ENCODE results near the gene SCYL1. TPM values are rescaled to one million over a fixed set of nuclear protein-coding genes. Genes with fewer than 3 reads are reported as not detected.

Gene SCYL1
- total RNA-seq, 1 donor from 2014 or later: 16.9 TPM

- Histone ChIP-seq H3K36me3 (no peaks in the 10 kb centered on the region), H3K9me3 (ENCODE audit: low read depth) (no peaks in the 10 kb centered on the region), H3K4me3 (no peak overlapping the region), H3F3A (ENCODE audit: low read depth) (peaks cover 4% of the 10 kb centered on the region), H3K4me1 (peaks cover 5% of the 10 kb centered on the region), H4K20me1 (ENCODE audit: low read depth) (peaks cover 43% of the 10 kb centered on the region), H2AFZ (replicated peaks) (no peak overlapping the region), H3K9ac (no peak overlapping the region), H3K79me2 (ENCODE audit: low read depth) (peaks cover 14% of the 10 kb centered on the region), H3K27me3 (no peaks in the 10 kb centered on the region), H3K27ac (no peak overlapping the region), H3K4me2 (no peak overlapping the region)
- H3K27me3 Mint-ChIP-seq (ENCODE audit: insufficient read depth, low read depth): peaks cover 2% of the 10 kb centered on the region
- TF ChIP-seq EZH2 (IDR thresholded peaks at IDR 0.05) (no peak), CTCF (IDR thresholded peaks at IDR 0.05) (peak; percentile 44), EZH2phosphoT487 (IDR thresholded peaks at IDR 0.05) (no peak)
- H3K4me1 Mint-ChIP-seq: peaks cover 12% of the 10 kb centered on the region
- peaks cover 25% of the 10 kb centered on the region for H3K36me3 Mint-ChIP-seq
- DNase-seq (ENCODE audit: low spot score): no peak
- no peaks in the 10 kb centered on the region for H3K9me3 Mint-ChIP-seq
- H3K4me3 Mint-ChIP-seq: peak overlapping the region; percentile 35
- H3K27ac Mint-ChIP-seq: no peak overlapping the region
Measured at GRCh38 chr11:65530157-65530496, 5.2 kb downstream of the SCYL1 start.

- no peak overlapping the region for H3K27ac ChIP-seq
- no peaks in the 10 kb centered on the region for H3K36me3 ChIP-seq
Measured at GRCh38 chr11:65532388-65533064, 7.6 kb downstream of the SCYL1 start.

GRCh38 chr11:65535102-65535501, 10.2 kb downstream of the SCYL1 start:
- Mint-ChIP-seq H3K27ac (no peak overlapping the region), H3K36me3 (peaks cover 21% of the 10 kb centered on the region), H3K9me3 (no peaks in the 10 kb centered on the region), H3K27me3 (ENCODE audit: insufficient read depth, low read depth) (peaks cover 9% of the 10 kb centered on the region), H3K4me1 (peaks cover 2% of the 10 kb centered on the region), H3K4me3 (no peak overlapping the region)
- no peak for DNase-seq (ENCODE audit: low spot score)
- Histone ChIP-seq H3K36me3 (no peaks in the 10 kb centered on the region), H3K9me3 (ENCODE audit: low read depth) (no peaks in the 10 kb centered on the region), H3K27me3 (peaks cover 31% of the 10 kb centered on the region), H4K20me1 (ENCODE audit: low read depth) (peaks cover 41% of the 10 kb centered on the region), H2AFZ (replicated peaks) (no peak overlapping the region), H3K4me3 (no peak overlapping the region), H3K27ac (no peak overlapping the region), H3K4me2 (no peak overlapping the region), H3K79me2 (ENCODE audit: low read depth) (no peaks in the 10 kb centered on the region), H3F3A (ENCODE audit: low read depth) (peaks cover 26% of the 10 kb centered on the region), H3K9ac (no peak overlapping the region), H3K4me1 (peaks cover 16% of the 10 kb centered on the region)
- TF ChIP-seq CTCF (IDR thresholded peaks at IDR 0.05) (no peak), EZH2 (IDR thresholded peaks at IDR 0.05) (no peak), EZH2phosphoT487 (IDR thresholded peaks at IDR 0.05) (no peak)

More at GRCh38 chr11:65532388-65533064, 7.6 kb downstream of the SCYL1 start:
- Mint-ChIP-seq H3K4me1 (peaks cover 4% of the 10 kb centered on the region), H3K27ac (no peak overlapping the region), H3K36me3 (peaks cover 29% of the 10 kb centered on the region), H3K4me3 (no peak overlapping the region), H3K9me3 (no peaks in the 10 kb centered on the region), H3K27me3 (ENCODE audit: insufficient read depth, low read depth) (peaks cover 5% of the 10 kb centered on the region)
- Histone ChIP-seq H3K79me2 (ENCODE audit: low read depth) (no peaks in the 10 kb centered on the region), H3K27me3 (peaks cover 5% of the 10 kb centered on the region), H3K4me3 (no peak overlapping the region), H3K9ac (no peak overlapping the region), H3K4me1 (no peaks in the 10 kb centered on the region), H2AFZ (replicated peaks) (no peak overlapping the region), H3F3A (ENCODE audit: low read depth) (peaks cover 4% of the 10 kb centered on the region), H3K4me2 (no peak overlapping the region), H4K20me1 (ENCODE audit: low read depth) (peaks cover 29% of the 10 kb centered on the region), H3K9me3 (ENCODE audit: low read depth) (no peaks in the 10 kb centered on the region)
- TF ChIP-seq EZH2 (IDR thresholded peaks at IDR 0.05): no peak
- no peak for TF ChIP-seq EZH2phosphoT487 (IDR thresholded peaks at IDR 0.05)
- no peak for TF ChIP-seq CTCF (IDR thresholded peaks at IDR 0.05)
- DNase-seq (ENCODE audit: low spot score): no peak

Measured in neural progenitor cell (in vitro differentiated cells).